ENCODE results near the gene AMH. TPM values are rescaled to one million over a fixed set of nuclear protein-coding genes. Genes with fewer than 3 reads are reported as not detected.
"Not testable (repeated sequence)": the region's sequence is repeated elsewhere in the genome, so short reads cannot be mapped to it uniquely, and the experiment has no call there.

The AMH gene
- total and polyA plus RNA-seq, 9 donors: 1.5 to 13.3 (median 6.8) TPM

GRCh38 chr19:2278459-2279158 is 29.5 kb downstream of the AMH start:
- H3K4me1 ChIP-seq (ENCODE audit: control insufficient read depth, insufficient read depth, low read length): peaks cover 35% of the 10 kb centered on the region
- peaks cover 5% of the 10 kb centered on the region for H3K36me3 ChIP-seq (ENCODE audit: control insufficient read depth, insufficient read depth, low read length)
- no peak overlapping the region for H3K4me3 ChIP-seq (ENCODE audit: low read length)
- no peak for DNase-seq
- no peak overlapping the region for H3K27ac ChIP-seq (ENCODE audit: low read length)
- peaks cover 20% of the 10 kb centered on the region for H3K27me3 ChIP-seq (ENCODE audit: control insufficient read depth, insufficient read depth, low read length)
- no peaks in the 10 kb centered on the region for H3K9me3 ChIP-seq (replicated peaks; ENCODE audit: control insufficient read depth, low read depth, low read length)
- WGBS (ENCODE audit: insufficient coverage): 82% methylated on average over 28 of the region's 33 CpGs

- H3K4me1 ChIP-seq (ENCODE audit: control insufficient read depth, insufficient read depth, low read length): peaks cover 18% of the 10 kb centered on the region
- H3K4me3 ChIP-seq (ENCODE audit: low read length): no peak overlapping the region
- H3K36me3 ChIP-seq (ENCODE audit: control insufficient read depth, insufficient read depth, low read length): no peaks in the 10 kb centered on the region
- H3K27ac ChIP-seq (ENCODE audit: low read length): no peak overlapping the region
- WGBS (ENCODE audit: insufficient coverage): 57% methylated on average over 22 of the region's 26 CpGs
- H3K9me3 ChIP-seq (replicated peaks; ENCODE audit: control insufficient read depth, low read depth, low read length): no peaks in the 10 kb centered on the region
- peaks cover 24% of the 10 kb centered on the region for H3K27me3 ChIP-seq (ENCODE audit: control insufficient read depth, insufficient read depth, low read length)
- no peak for DNase-seq
These were observed 31.6 kb downstream of the AMH start for GRCh38 chr19:2280633-2281264.

GRCh38 chr19:2281265-2282061 is 32.3 kb downstream of the AMH start:
- peaks cover 30% of the 10 kb centered on the region for H3K27me3 ChIP-seq (ENCODE audit: control insufficient read depth, insufficient read depth, low read length)
- H3K4me3 ChIP-seq (ENCODE audit: low read length): peak overlapping the region; percentile 14
- DNase-seq; H3K27ac ChIP-seq (ENCODE audit: low read length); H3K36me3 ChIP-seq (ENCODE audit: control insufficient read depth, insufficient read depth, low read length); H3K9me3 ChIP-seq (replicated peaks; ENCODE audit: control insufficient read depth, low read depth, low read length): not testable (repeated sequence)
- 0% methylated on average over 1 of the region's 16 CpGs for WGBS (ENCODE audit: insufficient coverage)
- peaks cover 11% of the 10 kb centered on the region for H3K4me1 ChIP-seq (ENCODE audit: control insufficient read depth, insufficient read depth, low read length)

- peak; percentile 76 for DNase-seq
- Histone ChIP-seq H3K9me3 (replicated peaks; ENCODE audit: control insufficient read depth, low read depth, low read length) (no peaks in the 10 kb centered on the region), H3K4me3 (ENCODE audit: low read length) (peak within 1 kb of the TSS; percentile 14), H3K36me3 (ENCODE audit: control insufficient read depth, insufficient read depth, low read length) (no peaks in the 10 kb centered on the region), H3K27ac (ENCODE audit: low read length) (no peak within 1 kb of the TSS), H3K27me3 (ENCODE audit: control insufficient read depth, insufficient read depth, low read length) (peaks cover 37% of the 10 kb centered on the region), H3K4me1 (ENCODE audit: control insufficient read depth, insufficient read depth, low read length) (peaks cover 11% of the 10 kb centered on the region)
- under 1% methylated on average over 22 of the region's 41 CpGs for WGBS (ENCODE audit: insufficient coverage)
These were observed 33.1 kb downstream of the AMH start, which contains the start of gene PEAK3 for GRCh38 chr19:2282062-2282861. Gene PEAK3, minus strand, starts transcription at chr19:2282175. Its CDS starts 1,244 bp downstream, at chr19:2280931.

GRCh38 chr19:2282862-2283237 is 33.7 kb downstream of the AMH start:
- Histone ChIP-seq H3K9me3 (replicated peaks; ENCODE audit: control insufficient read depth, low read depth, low read length) (no peaks in the 10 kb centered on the region), H3K27me3 (ENCODE audit: control insufficient read depth, insufficient read depth, low read length) (peaks cover 43% of the 10 kb centered on the region), H3K27ac (ENCODE audit: low read length) (no peak overlapping the region), H3K36me3 (ENCODE audit: control insufficient read depth, insufficient read depth, low read length) (no peaks in the 10 kb centered on the region), H3K4me3 (ENCODE audit: low read length) (no peak overlapping the region), H3K4me1 (ENCODE audit: control insufficient read depth, insufficient read depth, low read length) (peaks cover 11% of the 10 kb centered on the region)
- DNase-seq: no peak
- WGBS (ENCODE audit: insufficient coverage): 53% methylated on average over 10 of the region's 11 CpGs

- DNase-seq: no peak
- Histone ChIP-seq H3K9me3 (replicated peaks; ENCODE audit: control insufficient read depth, low read depth, low read length) (no peaks in the 10 kb centered on the region), H3K36me3 (ENCODE audit: control insufficient read depth, insufficient read depth, low read length) (no peaks in the 10 kb centered on the region), H3K4me1 (ENCODE audit: control insufficient read depth, insufficient read depth, low read length) (peaks cover 11% of the 10 kb centered on the region), H3K27me3 (ENCODE audit: control insufficient read depth, insufficient read depth, low read length) (peaks cover 54% of the 10 kb centered on the region), H3K4me3 (ENCODE audit: low read length) (no peak overlapping the region), H3K27ac (ENCODE audit: low read length) (no peak overlapping the region)
- no CpG with 5 or more reads among the region's 8 CpGs for WGBS (ENCODE audit: insufficient coverage)
These were observed 34.8 kb downstream of the AMH start for GRCh38 chr19:2283835-2284507.

GRCh38 chr19:2286402-2287140 is 37.4 kb downstream of the AMH start:
- DNase-seq: no peak
- Histone ChIP-seq H3K27ac (ENCODE audit: low read length) (no peak overlapping the region), H3K36me3 (ENCODE audit: control insufficient read depth, insufficient read depth, low read length) (no peaks in the 10 kb centered on the region), H3K4me3 (ENCODE audit: low read length) (no peak overlapping the region), H3K4me1 (ENCODE audit: control insufficient read depth, insufficient read depth, low read length) (peaks cover 23% of the 10 kb centered on the region), H3K9me3 (replicated peaks; ENCODE audit: control insufficient read depth, low read depth, low read length) (no peaks in the 10 kb centered on the region), H3K27me3 (ENCODE audit: control insufficient read depth, insufficient read depth, low read length) (peaks cover 76% of the 10 kb centered on the region)
- WGBS (ENCODE audit: insufficient coverage): 78% methylated on average over 14 of the region's 20 CpGs

- Histone ChIP-seq H3K27ac (ENCODE audit: low read length) (no peak overlapping the region), H3K36me3 (ENCODE audit: control insufficient read depth, insufficient read depth, low read length) (no peaks in the 10 kb centered on the region), H3K4me3 (ENCODE audit: low read length) (no peak overlapping the region), H3K27me3 (ENCODE audit: control insufficient read depth, insufficient read depth, low read length) (peaks cover 76% of the 10 kb centered on the region), H3K9me3 (replicated peaks; ENCODE audit: control insufficient read depth, low read depth, low read length) (no peaks in the 10 kb centered on the region), H3K4me1 (ENCODE audit: control insufficient read depth, insufficient read depth, low read length) (peaks cover 12% of the 10 kb centered on the region)
- no peak for DNase-seq
- 65% methylated on average over 13 of the region's 13 CpGs for WGBS (ENCODE audit: insufficient coverage)
These were observed 38.6 kb downstream of the AMH start for GRCh38 chr19:2287585-2288337.
